Measurements from ENCODE around the gene GSC2. TPM values are rescaled to one million over a fixed set of nuclear protein-coding genes. Genes with fewer than 3 reads are reported as not detected.

Gene GSC2
- total and polyA plus RNA-seq, 2 of the 4 experiments (the other 2 are of a cell fraction) = not detected

- Histone ChIP-seq H3K4me2 (ENCODE audit: low read depth, low read length) (no peak overlapping the region), H3K14ac (replicated peaks; ENCODE audit: low read depth, low read length) (no peak overlapping the region), H3K23ac (ENCODE audit: low read depth, low read length) (no peak overlapping the region), H3K9me1 (ENCODE audit: insufficient read depth, low read length) (peaks cover 34% of the 10 kb centered on the region), H3K27ac (ENCODE audit: insufficient read depth, low read length) (no peak overlapping the region), H3K9me3 (ENCODE audit: control insufficient read depth, insufficient read depth, low read length) (no peaks in the 10 kb centered on the region), H3K18ac (ENCODE audit: low read depth, low read length) (no peak overlapping the region), H2AK9ac (replicated peaks; ENCODE audit: low read depth, low read length, poor library complexity) (no peak overlapping the region), H4K91ac (ENCODE audit: insufficient read depth, low read depth, low read length) (no peak overlapping the region), H3K4me3 (ENCODE audit: insufficient read depth, low read depth, low read length) (no peak overlapping the region), H2AFZ (replicated peaks; ENCODE audit: low read length, poor library complexity) (no peak overlapping the region), H2AK5ac (ENCODE audit: low read depth, low read length) (no peak overlapping the region), H2BK15ac (ENCODE audit: low read depth, low read length) (no peak overlapping the region), H4K8ac (ENCODE audit: low read depth in 2 of 2, low read length in 2 of 2) (no peak overlapping the region), H3K36me3 (ENCODE audit: control insufficient read depth, insufficient read depth, low read length) (0 out of 2 replicates have a peak, but pooled peaks cover under 1% of the 10 kb centered on the region), H2BK5ac (ENCODE audit: low read depth, low read length, poor library complexity, severe bottlenecking) (no peak overlapping the region), H3K4me1 (ENCODE audit: control insufficient read depth, insufficient read depth, low read length) (peaks cover 11% of the 10 kb centered on the region), H3K4ac (ENCODE audit: low read depth, low read length) (no peak overlapping the region), H4K5ac (ENCODE audit: low read depth, low read length) (no peak overlapping the region), H3K56ac (ENCODE audit: extremely low read depth, insufficient read depth, low read length) (no peak overlapping the region), H4K20me1 (ENCODE audit: insufficient read depth, low read length) (peaks cover 85% of the 10 kb centered on the region), H3K27me3 (ENCODE audit: control insufficient read depth, insufficient read depth, low read length) (no peaks in the 10 kb centered on the region), H3K9ac (ENCODE audit: low read depth, low read length) (no peak overlapping the region), H2BK120ac (ENCODE audit: low read depth, low read length) (no peak overlapping the region), H2BK20ac (ENCODE audit: low read depth, low read length) (no peak overlapping the region), H3K79me1 (ENCODE audit: low read depth in 1 of 2, low read length in 2 of 2) (peaks cover 33 to 81% of the 10 kb centered on the region in 2 experiments)
- dilution Hi-C loops (cut with HindIII; ENCODE audit: low sequenced_read_pairs, unreplicated experiment) = no loop called here
- in situ Hi-C loops (cut with MboI; ENCODE audit: low sequenced_read_pairs) = no loop called here
- ChIA-PET POLR2A (ENCODE audit: unreplicated experiment) (no interaction called here), CTCF (no interaction called here)
- DNase-seq (no peak), ATAC-seq (ENCODE audit: low read depth) (no peak)
- TF ChIP-seq CEBPB (IDR thresholded peaks at IDR 0.05; ENCODE audit: low read depth, low read length) (no peak), MAZ (IDR thresholded peaks at IDR 0.05; ENCODE audit: borderline replicate concordance, low read depth, low read length) (no peak), USF2 (IDR thresholded peaks at IDR 0.05; ENCODE audit: low read depth, low read length) (no peak), RFX5 (IDR thresholded peaks at IDR 0.05; ENCODE audit: low read depth, low read length) (no peak), POLR2A (IDR thresholded peaks at IDR 0.05; ENCODE audit: low read depth, low read length) (no peak), MAFK (IDR thresholded peaks at IDR 0.05; ENCODE audit: low read depth, low read length) (no peak)
- no CpG with 5 or more reads among the region's 3 CpGs for WGBS, 2 experiments (ENCODE audit: extremely low coverage in 2 of 2, insufficient read length in 1 of 2)
- intact Hi-C loops (cut with micrococcal nuclease) = no loop called here
- BruUV-seq (replicated peaks) = no TSS peak
Measured at GRCh38 chr22:19111584-19111983, 38.5 kb downstream of the GSC2 start.

All from IMR-90 (cell line).